GM21390 (cell line): Measurements from ENCODE around the gene UTP25.
"Not testable (repeated sequence)": the region's sequence is repeated elsewhere in the genome, so short reads cannot be mapped to it uniquely, and the experiment has no call there.

Experiments
- ATAC-seq: cut with Tn5 transposase; IDR thresholded peaks from one replicate; pipeline ENCODE4 v1.9.1; 2021; ENCODE audit not compliant: unreplicated experiment

Gene UTP25

GRCh38 chr1:209871006-209871405 lies 43.2 kb downstream of the UTP25 start:
- ATAC-seq = no peak

GRCh38 chr1:209871430-209871829 lies 43.7 kb downstream of the UTP25 start:
- no peak for ATAC-seq

- no peak for ATAC-seq
Measured at GRCh38 chr1:209873067-209873799, 45.5 kb downstream of the UTP25 start.

GRCh38 chr1:209875515-209875914 lies 47.7 kb downstream of the UTP25 start:
- ATAC-seq = no peak

- ATAC-seq = no peak
Measured at GRCh38 chr1:209876078-209876800, 48.5 kb downstream of the UTP25 start.

- no peak for ATAC-seq
Measured at GRCh38 chr1:209877087-209877764, 49.5 kb downstream of the UTP25 start.

- ATAC-seq = no peak
Measured at GRCh38 chr1:209878964-209879363, 51.2 kb downstream of the UTP25 start.

GRCh38 chr1:209879539-209879938 lies 51.8 kb downstream of the UTP25 start:
- ATAC-seq = no peak

GRCh38 chr1:209880031-209880430 lies 52.3 kb downstream of the UTP25 start:
- ATAC-seq = no peak

- ATAC-seq = no peak
Measured at GRCh38 chr1:209881619-209882018, 53.8 kb downstream of the UTP25 start.

- ATAC-seq = no peak
Measured at GRCh38 chr1:209882286-209882685, 54.5 kb downstream of the UTP25 start.

GRCh38 chr1:209882942-209883340 lies 55.2 kb downstream of the UTP25 start:
- no peak for ATAC-seq

- ATAC-seq = no peak
Measured at GRCh38 chr1:209883341-209883971, 55.7 kb downstream of the UTP25 start.

GRCh38 chr1:209884249-209884648 lies 56.5 kb downstream of the UTP25 start:
- ATAC-seq = no peak

- ATAC-seq = peak; percentile 92
Measured at GRCh38 chr1:209884665-209885117, 56.9 kb downstream of the UTP25 start.

GRCh38 chr1:209885403-209886218 lies 57.8 kb downstream of the UTP25 start:
- no peak for ATAC-seq

- no peak for ATAC-seq
Measured at GRCh38 chr1:209886219-209886536, 58.4 kb downstream of the UTP25 start.

GRCh38 chr1:209888291-209889076 lies 60.7 kb downstream of the UTP25 start:
- ATAC-seq = not testable (repeated sequence)

GRCh38 chr1:209889077-209889418 lies 61.3 kb downstream of the UTP25 start:
- ATAC-seq = no peak
